GM10266 (cell line): ENCODE results near the gene MAGEB6.

ENCODE experiments used
- DNase-seq: peaks from one replicate; pipeline ENCODE4 v3.0.0; 2012; ENCODE audit errors: extremely low spot score
- TF ChIP-seq, protein P1 (sequence below): IDR thresholded peaks from 2 replicates; pipeline ENCODE4 v1.5.1; 2012; ENCODE audit warnings: mild to moderate bottlenecking, low read depth; ENCODE audit not compliant: control insufficient read depth, insufficient read depth; ENCODE audit errors: missing control alignments

Gene MAGEB6

DNA sequence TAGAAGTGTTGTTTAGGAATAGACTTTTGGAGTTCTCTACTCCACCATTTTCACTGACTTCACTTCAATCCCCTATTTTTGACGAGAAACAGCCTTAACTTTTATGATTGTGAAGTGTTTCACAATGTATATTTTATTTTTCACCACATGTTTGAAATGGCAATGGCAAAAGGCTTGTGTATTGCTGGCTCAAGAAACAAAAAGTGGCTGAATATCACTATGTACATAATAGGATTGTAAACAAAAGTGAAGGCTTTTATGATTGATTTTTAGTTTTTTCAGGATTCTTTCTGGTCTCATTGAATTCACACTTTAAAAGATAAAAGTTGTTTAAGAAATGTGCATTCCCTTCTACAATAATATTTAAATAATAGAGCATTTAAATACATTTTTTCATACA lies 41.9 kb downstream of the MAGEB6 start:
- no peak for DNase-seq
- TF ChIP-seq, protein P1, sequence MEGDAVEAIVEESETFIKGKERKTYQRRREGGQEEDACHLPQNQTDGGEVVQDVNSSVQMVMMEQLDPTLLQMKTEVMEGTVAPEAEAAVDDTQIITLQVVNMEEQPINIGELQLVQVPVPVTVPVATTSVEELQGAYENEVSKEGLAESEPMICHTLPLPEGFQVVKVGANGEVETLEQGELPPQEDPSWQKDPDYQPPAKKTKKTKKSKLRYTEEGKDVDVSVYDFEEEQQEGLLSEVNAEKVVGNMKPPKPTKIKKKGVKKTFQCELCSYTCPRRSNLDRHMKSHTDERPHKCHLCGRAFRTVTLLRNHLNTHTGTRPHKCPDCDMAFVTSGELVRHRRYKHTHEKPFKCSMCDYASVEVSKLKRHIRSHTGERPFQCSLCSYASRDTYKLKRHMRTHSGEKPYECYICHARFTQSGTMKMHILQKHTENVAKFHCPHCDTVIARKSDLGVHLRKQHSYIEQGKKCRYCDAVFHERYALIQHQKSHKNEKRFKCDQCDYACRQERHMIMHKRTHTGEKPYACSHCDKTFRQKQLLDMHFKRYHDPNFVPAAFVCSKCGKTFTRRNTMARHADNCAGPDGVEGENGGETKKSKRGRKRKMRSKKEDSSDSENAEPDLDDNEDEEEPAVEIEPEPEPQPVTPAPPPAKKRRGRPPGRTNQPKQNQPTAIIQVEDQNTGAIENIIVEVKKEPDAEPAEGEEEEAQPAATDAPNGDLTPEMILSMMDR: no peak
